ENCODE results near the gene FRMD5. TPM values are rescaled to one million over a fixed set of nuclear protein-coding genes. Genes with fewer than 3 reads are reported as not detected.
A peak's percentile ranks its signal among the peaks of the same experiment; 100 is the strongest.

FRMD5 gene
- total RNA-seq, 1 donor from 2014 or later, result 42.5 TPM

- no peak for DNase-seq
- intact Hi-C loops (cut with micrococcal nuclease), result no loop called here
- no peak for ATAC-seq
These were observed 93.1 kb downstream of the FRMD5 start for GRCh38 chr15:44101944-44102343.

- DNase-seq (no peak), ATAC-seq (no peak)
- intact Hi-C loops (cut with micrococcal nuclease), result no loop called here
These were observed 93.8 kb downstream of the FRMD5 start for GRCh38 chr15:44101286-44101685.

GRCh38 chr15:44099671-44100070 is 95.4 kb downstream of the FRMD5 start:
- intact Hi-C loops (cut with micrococcal nuclease), result no loop called here
- no peak for ATAC-seq
- DNase-seq, result no peak

DNA sequence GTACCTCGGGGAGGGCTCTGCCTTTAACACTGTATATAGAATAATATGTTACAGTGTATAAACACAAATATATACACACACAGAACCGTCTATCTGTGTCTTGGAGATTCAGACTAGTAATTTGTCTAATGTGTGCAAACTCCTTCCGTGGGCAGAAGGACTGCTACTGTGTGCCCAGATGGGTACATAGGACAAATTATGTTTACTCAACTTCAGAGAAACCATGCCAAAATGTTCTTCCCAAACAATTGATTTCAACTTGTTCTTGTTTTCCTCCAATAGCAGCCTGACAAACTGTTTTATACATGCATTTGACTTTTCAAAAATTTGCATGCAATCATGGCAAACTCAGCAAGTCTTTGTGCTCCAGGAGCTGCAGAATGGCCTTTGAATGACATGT is 97.5 kb downstream of the FRMD5 start:
- ATAC-seq, result no peak
- no peak for DNase-seq
- intact Hi-C loops (cut with micrococcal nuclease), result no loop called here

GRCh38 chr15:44096596-44096995 is 98.5 kb downstream of the FRMD5 start:
- no peak for DNase-seq
- no peak for ATAC-seq
- intact Hi-C loops (cut with micrococcal nuclease), result no loop called here

GRCh38 chr15:44094781-44095180 is 100.3 kb downstream of the FRMD5 start:
- ATAC-seq, result no peak
- DNase-seq, result no peak
- intact Hi-C loops (cut with micrococcal nuclease), result no loop called here

DNA sequence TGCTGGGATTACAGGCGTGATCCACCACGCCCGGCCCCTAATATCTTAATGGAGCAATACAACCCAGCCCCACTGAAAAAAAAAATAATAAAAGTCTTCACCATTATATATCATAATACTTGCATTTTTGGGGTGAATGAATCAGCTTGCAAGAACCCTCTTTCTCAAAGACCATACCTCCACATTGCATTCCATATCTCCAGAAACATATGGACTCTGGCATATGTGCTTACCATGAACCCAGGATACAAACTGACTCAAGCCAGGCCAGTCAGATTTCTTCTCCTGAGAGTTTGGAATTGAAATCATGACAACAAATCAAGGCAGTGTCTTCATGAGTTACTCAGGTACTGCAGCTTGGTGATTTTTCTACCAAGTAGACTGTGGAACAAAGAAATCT is 101.2 kb downstream of the FRMD5 start:
- ATAC-seq (no peak), DNase-seq (no peak)
- intact Hi-C loops (cut with micrococcal nuclease), result no loop called here

DNA sequence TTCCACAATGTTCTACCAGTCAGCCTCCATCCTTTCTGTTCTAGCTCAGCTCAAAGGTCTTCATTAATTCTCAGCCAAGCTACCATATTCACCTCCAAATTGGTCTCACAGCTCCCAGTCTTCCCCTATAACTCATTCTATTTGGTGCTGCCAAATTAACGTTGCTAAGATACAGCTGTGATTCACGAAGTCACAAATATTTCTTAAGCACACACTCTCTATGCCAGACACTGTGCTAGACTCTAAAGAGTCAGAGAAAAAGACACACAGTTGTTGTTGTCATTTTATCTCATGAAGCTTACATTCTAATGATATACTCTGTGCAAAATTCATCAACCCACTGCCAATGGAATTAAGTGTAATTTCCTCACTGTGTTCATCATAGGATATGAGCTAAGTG is 102.8 kb downstream of the FRMD5 start:
- DNase-seq (no peak), ATAC-seq (peak; percentile 20)
- intact Hi-C loops (cut with micrococcal nuclease), result no loop called here

DNA sequence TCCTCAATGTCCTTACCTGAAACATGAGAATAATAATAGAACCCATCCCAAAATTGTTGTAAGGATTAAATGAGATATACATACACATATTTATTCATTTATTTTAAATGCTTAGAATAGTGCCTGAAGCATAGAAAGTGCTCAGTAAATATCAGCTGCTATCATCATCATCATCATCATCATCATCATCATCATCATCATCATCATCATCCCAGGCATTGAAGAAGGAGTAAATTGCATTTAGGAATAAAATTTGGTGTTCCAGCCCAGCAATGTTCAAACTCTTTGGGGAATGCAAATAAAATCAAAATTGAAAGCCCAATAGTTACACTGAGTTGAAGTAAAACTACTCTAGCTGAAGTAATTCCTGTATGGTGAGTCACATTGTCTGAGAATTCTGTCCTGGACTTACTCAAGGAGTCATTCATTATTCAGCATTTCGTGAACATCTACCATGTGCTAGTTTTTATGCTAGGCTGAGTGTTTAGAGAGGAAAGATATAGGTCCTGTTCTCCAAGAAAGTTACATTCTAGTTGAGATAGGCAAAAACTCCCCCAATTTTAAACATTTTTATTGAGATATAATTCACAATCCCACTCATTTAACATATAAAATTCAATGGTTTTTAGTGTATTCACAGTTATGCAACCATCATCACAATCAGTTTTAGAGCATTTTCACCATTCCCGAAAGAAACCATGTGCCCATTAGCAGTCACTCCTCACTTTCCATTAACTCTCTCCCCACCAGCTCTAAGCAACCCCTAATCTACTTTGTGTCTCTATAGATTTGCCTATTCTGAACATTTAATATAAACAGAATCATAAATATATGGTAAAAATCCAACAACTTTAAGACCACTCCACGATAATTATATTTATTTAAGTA is 107.2 kb downstream of the FRMD5 start:
- ATAC-seq, result no peak
- no peak for DNase-seq
- intact Hi-C loops (cut with micrococcal nuclease), result no loop called here

DNA sequence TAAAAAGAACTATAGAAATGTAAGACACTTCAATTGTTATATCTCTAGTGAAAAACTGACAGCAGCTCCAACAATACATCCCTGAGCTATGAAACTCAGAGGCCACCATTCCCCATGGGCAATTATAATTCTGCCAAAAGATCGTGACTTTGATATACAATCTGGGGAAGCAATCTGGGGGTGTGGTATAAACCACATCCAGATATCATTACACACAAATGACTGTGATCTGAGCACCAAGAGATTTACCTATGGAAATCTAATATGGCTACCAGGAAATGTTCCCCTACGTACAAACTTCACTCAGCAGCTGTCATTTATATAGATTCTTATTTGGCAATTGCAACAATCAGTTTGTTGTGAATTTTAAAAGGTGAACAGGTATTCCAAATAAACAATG is 110.3 kb downstream of the FRMD5 start:
- DNase-seq (no peak), ATAC-seq (no peak)
- intact Hi-C loops (cut with micrococcal nuclease), result no loop called here

GRCh38 chr15:44084171-44084570 is 110.9 kb downstream of the FRMD5 start:
- ATAC-seq, result no peak
- intact Hi-C loops (cut with micrococcal nuclease), result no loop called here
- no peak for DNase-seq

DNA sequence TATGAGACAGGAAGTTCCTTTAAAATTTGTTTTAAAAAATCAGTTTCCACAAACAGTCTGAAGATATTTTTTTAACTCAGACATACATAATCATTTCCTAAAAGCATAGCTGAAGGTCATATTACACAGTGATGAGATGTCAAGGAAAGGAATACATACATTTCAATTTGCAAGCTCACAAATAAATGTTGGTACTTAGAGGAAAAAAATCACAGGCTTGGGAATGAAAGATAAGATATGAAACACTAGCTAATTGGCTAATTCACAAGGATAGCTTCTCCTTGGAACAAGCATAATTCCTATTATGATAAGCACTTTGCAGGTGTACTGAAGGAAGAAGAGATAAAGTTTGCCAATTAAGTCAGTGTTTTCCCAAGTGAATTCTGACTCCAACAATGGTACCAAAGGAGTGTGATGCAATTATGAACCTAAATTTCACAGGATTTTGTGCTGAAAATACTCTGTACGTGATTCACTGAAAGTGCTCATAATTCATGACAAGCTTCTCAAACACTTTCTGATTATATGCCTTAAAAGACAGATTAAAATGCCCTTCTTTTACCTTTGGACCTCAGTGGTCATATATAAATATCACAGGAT is 112.4 kb downstream of the FRMD5 start:
- ATAC-seq (no peak), DNase-seq (no peak)
- intact Hi-C loops (cut with micrococcal nuclease), result no loop called here

DNA sequence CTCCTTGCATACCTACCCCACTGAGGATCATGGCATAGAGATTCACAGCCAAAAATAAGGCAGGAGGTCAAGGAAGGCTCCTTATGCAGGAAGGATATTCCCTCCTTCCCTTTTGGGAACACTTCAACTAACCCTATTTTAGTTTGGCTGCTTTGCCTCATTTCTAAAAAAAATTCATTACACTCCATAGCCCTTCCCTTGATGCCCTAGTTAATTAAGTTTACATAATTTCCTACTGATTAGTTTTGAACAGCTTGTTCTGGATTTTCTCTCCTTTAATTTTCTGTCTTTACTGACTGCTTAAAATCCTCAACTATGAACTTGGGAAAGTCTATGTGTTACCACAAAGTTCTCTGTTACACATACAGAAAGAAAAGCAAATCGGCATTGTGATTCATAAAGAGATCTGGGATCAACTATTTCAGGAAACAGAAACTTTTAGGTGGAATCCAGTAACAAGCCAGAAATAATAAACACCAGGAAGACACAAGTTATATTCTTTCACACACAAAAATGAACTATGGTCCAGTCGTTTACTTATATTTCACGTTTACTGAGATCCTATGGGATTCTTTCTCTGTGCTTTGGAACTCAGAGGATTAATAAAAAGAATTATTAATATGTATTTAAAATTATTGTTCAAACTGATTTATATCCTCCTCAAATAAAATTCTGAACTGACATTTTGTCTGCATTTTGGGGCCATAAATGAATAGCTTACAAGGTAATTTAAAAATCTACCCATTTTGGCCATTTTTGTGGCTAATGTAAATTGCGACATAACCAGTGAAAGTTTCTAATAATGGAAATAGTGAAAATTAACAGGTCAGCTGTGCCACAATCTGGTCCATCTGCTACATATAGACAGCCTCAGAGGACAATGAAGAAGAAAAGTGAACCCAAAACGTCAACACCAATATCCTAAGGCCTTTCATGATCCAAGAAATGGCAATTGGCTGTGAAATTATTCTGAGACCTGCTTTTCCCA is 113.8 kb downstream of the FRMD5 start:
- ATAC-seq, result no peak
- intact Hi-C loops (cut with micrococcal nuclease), result no loop called here

GRCh38 chr15:44075535-44075934 is 119.5 kb downstream of the FRMD5 start:
- intact Hi-C loops (cut with micrococcal nuclease), result no loop called here
- ATAC-seq, result no peak
- DNase-seq, result no peak

More for the DNA sequence above, 113.8 kb downstream of the FRMD5 start:
- DNase-seq, result no peak

- intact Hi-C loops (cut with micrococcal nuclease), result loop anchor here (5.0 kb wide), 1 partner anchor 167 kb away; no protein-coding TSS in a partner anchor
- DNase-seq, result no peak
- no peak for ATAC-seq
These were observed 125.6 kb downstream of the FRMD5 start for GRCh38 chr15:44069489-44069888.

GRCh38 chr15:44068347-44068746 is 126.7 kb downstream of the FRMD5 start:
- DNase-seq (no peak), ATAC-seq (no peak)
- intact Hi-C loops (cut with micrococcal nuclease), result loop anchor here (5.0 kb wide), 1 partner anchor 166 kb away; no protein-coding TSS in a partner anchor

GRCh38 chr15:44066211-44066827 is 128.8 kb downstream of the FRMD5 start:
- ATAC-seq (peak; percentile 60), DNase-seq (no peak)
- intact Hi-C loops (cut with micrococcal nuclease), result loop anchor here (5.0 kb wide), 1 partner anchor 164 kb away; no protein-coding TSS in a partner anchor

DNA sequence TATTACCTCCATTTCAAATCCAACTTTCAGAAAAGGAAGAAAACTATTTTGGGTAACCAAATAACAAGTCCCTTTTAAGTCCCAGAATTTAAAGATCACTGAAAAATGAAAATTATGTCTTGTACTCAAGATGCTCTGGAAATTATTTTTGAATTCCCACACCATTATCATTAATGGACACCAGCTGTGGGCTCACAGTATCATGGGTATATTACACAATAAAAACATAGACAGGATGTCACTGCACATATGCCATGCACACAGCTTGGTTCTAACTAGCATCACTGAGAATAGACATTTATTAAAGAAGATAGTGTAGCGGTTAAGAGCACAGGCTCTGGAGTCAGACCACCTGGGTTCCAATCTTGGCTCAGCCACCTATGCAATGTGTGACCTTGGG is 130.4 kb downstream of the FRMD5 start:
- intact Hi-C loops (cut with micrococcal nuclease), result loop anchor here (5.0 kb wide), 1 partner anchor 162 kb away; no protein-coding TSS in a partner anchor
- ATAC-seq (no peak), DNase-seq (no peak)

- DNase-seq (no peak), ATAC-seq (no peak)
- intact Hi-C loops (cut with micrococcal nuclease), result no loop called here
These were observed 136.9 kb downstream of the FRMD5 start for GRCh38 chr15:44058126-44058525.
